ENCODE data around the gene ERGIC1. TPM values are rescaled to one million over a fixed set of nuclear protein-coding genes. Genes with fewer than 3 reads are reported as not detected.

Gene ERGIC1
- total and polyA plus RNA-seq, 10 of the 15 experiments (the other 5 are each of a cell fraction or from before 2014, with no cell fraction given): 8.8 to 104 (median 76.3) TPM

- TF ChIP-seq FOXK2 (IDR thresholded peaks at IDR 0.05) (no peak), PKNOX1 (IDR thresholded peaks at IDR 0.05) (no peak), BRCA1 (IDR thresholded peaks at IDR 0.05; ENCODE audit: low read depth, low read length) (no peak), NBN (IDR thresholded peaks at IDR 0.05) (no peak), NR2C2 (IDR thresholded peaks at IDR 0.05; ENCODE audit: borderline replicate concordance, control insufficient read depth, insufficient read length, low read depth) (no peak), MEF2B (IDR thresholded peaks at IDR 0.05; ENCODE audit: partially characterized antibody, poor library complexity, severe bottlenecking) (no peak), IRF4 (IDR thresholded peaks at IDR 0.05; ENCODE audit: low read depth, low read length) (no peak), ASH2L (IDR thresholded peaks at IDR 0.05; ENCODE audit: borderline replicate concordance, low read depth) (no peak), GABPA (IDR thresholded peaks at IDR 0.05; ENCODE audit: low read depth) (no peak), LARP7 (IDR thresholded peaks at IDR 0.05) (no peak), SMAD1 (IDR thresholded peaks at IDR 0.05; ENCODE audit: low read depth, partially characterized antibody) (no peak), CBX3 (IDR thresholded peaks at IDR 0.05; ENCODE audit: borderline replicate concordance, low read depth) (no peak), SRF (IDR thresholded peaks at IDR 0.05; ENCODE audit: low read depth in 2 of 2, low read length in 2 of 2) (no peak), MYB (IDR thresholded peaks at IDR 0.05; ENCODE audit: borderline replicate concordance, low read depth, low read length) (no peak), SP1 (IDR thresholded peaks at IDR 0.05; ENCODE audit: low read depth, low read length) (no peak)
- TF ChIP-seq, protein P1, sequence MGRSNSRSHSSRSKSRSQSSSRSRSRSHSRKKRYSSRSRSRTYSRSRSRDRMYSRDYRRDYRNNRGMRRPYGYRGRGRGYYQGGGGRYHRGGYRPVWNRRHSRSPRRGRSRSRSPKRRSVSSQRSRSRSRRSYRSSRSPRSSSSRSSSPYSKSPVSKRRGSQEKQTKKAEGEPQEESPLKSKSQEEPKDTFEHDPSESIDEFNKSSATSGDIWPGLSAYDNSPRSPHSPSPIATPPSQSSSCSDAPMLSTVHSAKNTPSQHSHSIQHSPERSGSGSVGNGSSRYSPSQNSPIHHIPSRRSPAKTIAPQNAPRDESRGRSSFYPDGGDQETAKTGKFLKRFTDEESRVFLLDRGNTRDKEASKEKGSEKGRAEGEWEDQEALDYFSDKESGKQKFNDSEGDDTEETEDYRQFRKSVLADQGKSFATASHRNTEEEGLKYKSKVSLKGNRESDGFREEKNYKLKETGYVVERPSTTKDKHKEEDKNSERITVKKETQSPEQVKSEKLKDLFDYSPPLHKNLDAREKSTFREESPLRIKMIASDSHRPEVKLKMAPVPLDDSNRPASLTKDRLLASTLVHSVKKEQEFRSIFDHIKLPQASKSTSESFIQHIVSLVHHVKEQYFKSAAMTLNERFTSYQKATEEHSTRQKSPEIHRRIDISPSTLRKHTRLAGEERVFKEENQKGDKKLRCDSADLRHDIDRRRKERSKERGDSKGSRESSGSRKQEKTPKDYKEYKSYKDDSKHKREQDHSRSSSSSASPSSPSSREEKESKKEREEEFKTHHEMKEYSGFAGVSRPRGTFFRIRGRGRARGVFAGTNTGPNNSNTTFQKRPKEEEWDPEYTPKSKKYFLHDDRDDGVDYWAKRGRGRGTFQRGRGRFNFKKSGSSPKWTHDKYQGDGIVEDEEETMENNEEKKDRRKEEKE (IDR thresholded peaks at IDR 0.05): no peak
- TF ChIP-seq, protein P2, sequence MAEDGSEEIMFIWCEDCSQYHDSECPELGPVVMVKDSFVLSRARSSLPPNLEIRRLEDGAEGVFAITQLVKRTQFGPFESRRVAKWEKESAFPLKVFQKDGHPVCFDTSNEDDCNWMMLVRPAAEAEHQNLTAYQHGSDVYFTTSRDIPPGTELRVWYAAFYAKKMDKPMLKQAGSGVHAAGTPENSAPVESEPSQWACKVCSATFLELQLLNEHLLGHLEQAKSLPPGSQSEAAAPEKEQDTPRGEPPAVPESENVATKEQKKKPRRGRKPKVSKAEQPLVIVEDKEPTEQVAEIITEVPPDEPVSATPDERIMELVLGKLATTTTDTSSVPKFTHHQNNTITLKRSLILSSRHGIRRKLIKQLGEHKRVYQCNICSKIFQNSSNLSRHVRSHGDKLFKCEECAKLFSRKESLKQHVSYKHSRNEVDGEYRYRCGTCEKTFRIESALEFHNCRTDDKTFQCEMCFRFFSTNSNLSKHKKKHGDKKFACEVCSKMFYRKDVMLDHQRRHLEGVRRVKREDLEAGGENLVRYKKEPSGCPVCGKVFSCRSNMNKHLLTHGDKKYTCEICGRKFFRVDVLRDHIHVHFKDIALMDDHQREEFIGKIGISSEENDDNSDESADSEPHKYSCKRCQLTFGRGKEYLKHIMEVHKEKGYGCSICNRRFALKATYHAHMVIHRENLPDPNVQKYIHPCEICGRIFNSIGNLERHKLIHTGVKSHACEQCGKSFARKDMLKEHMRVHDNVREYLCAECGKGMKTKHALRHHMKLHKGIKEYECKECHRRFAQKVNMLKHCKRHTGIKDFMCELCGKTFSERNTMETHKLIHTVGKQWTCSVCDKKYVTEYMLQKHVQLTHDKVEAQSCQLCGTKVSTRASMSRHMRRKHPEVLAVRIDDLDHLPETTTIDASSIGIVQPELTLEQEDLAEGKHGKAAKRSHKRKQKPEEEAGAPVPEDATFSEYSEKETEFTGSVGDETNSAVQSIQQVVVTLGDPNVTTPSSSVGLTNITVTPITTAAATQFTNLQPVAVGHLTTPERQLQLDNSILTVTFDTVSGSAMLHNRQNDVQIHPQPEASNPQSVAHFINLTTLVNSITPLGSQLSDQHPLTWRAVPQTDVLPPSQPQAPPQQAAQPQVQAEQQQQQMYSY (CRISPR knock-in tag; IDR thresholded peaks at IDR 0.05): no peak
- Histone ChIP-seq H3K36me3 (ENCODE audit: control insufficient read depth in 2 of 2, insufficient read depth in 2 of 2, low read length in 1 of 2) (no peaks in the 10 kb centered on the region), H3K79me2 (ENCODE audit: control insufficient read depth, insufficient read depth, low read length) (no peaks in the 10 kb centered on the region), H3K4me1 (ENCODE audit: control insufficient read depth, insufficient read depth, low read length) (peaks cover 22% of the 10 kb centered on the region), H3K27ac (ENCODE audit: control insufficient read depth, insufficient read depth) (no peak overlapping the region), H3K9ac (ENCODE audit: control insufficient read depth, insufficient read depth, low read length) (no peak overlapping the region), H3K4me3 (no peak overlapping the region), H4K20me1 (ENCODE audit: control insufficient read depth, insufficient read depth) (no peaks in the 10 kb centered on the region), H3K4me2 (ENCODE audit: control insufficient read depth, insufficient read depth) (no peak overlapping the region), H3K27me3 (replicated peaks in 1 of 2; ENCODE audit: control insufficient read depth in 2 of 2, insufficient read depth in 2 of 2, low read length in 1 of 2) (no peaks in the 10 kb centered on the region), H2AFZ (ENCODE audit: control insufficient read depth, low read depth, low read length) (no peak overlapping the region), H3K9me3 (replicated peaks; ENCODE audit: control insufficient read depth, insufficient read depth, low read length) (peaks cover 5% of the 10 kb centered on the region; the same call in 2 of the 3 replicates)
- DNase-seq (ENCODE audit: low read depth, low spot score) (no peak), FAIRE-seq (no peak), ATAC-seq (no peak)
- no TSS peak for BruUV-seq (replicated peaks)
- 62% methylated on average over 5 of the region's 5 CpGs for WGBS (ENCODE audit: insufficient coverage, insufficient replicate concordance, low lambda C conversion rate, missing lambda C conversion rate)
- ChIA-PET POLR2A (interaction anchor here (1.0 to 1.2 kb wide), 2 partner anchors 13 to 17 kb away, joined by 3 to 7 read pairs; no protein-coding TSS in a partner anchor), SMC1A (ENCODE audit: uncharacterized antibody, unreplicated experiment) (interaction anchor here (1.5 kb wide), 1 partner anchor 25 kb away, joined by 4 read pairs; no protein-coding TSS in a partner anchor), RAD21 (ENCODE audit: unreplicated experiment) (no interaction called here), CTCF (interaction anchor here (0.9 to 1.2 kb wide), 3 partner anchors 10 to 76 kb away, joined by 3 read pairs; no protein-coding TSS in a partner anchor)
- intact Hi-C loops (cut with micrococcal nuclease; ENCODE audit: unreplicated experiment) (no loop called here), in situ Hi-C loops (cut with MboI) (no loop called here)
Observed at GRCh38 chr5:172790496-172790889, 43.6 kb upstream of the ERGIC1 start.
